Epithelial cell of esophagus (primary cell): ENCODE data around the gene RNASEH2B.

Experiments
- DNase-seq: peaks from one replicate; pipeline ENCODE4 v3.0.0; 2010; ENCODE audit warnings: low read depth
- H3K4me3 ChIP-seq: 2 replicates; pipeline ENCODE4 v1.5.1; 2011; ENCODE audit warnings: mild to moderate bottlenecking, low read length, control low read depth
- TF ChIP-seq, protein P1 (sequence below): IDR thresholded peaks from 2 replicates; pipeline ENCODE4 v1.5.1; 2011; ENCODE audit warnings: low read depth, mild to moderate bottlenecking, low read length, control low read depth, inconsistent platforms; ENCODE audit not compliant: insufficient read depth; ENCODE audit errors: missing control alignments

RNASEH2B gene

DNA sequence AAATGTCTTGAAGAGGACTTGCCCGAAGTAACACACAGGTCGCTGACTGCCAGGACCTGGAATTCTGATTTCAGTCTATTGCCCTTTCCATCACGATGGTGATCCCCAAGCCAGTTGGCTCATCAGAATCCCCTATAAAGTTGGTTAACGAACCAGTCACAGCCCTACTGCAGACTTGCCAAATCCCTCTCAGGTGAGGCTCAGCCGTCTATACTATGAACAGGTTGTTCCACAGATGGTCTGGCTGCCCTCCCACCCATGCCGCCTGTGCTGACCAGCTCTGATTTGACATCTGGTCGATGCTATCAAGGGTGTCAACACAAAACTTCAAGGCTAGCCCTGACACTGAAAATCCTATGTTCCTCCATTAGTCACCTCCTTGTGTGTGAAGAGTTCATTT lies 90.0 kb downstream of the RNASEH2B start:
- peak; percentile 9 for DNase-seq
- TF ChIP-seq, protein P1, sequence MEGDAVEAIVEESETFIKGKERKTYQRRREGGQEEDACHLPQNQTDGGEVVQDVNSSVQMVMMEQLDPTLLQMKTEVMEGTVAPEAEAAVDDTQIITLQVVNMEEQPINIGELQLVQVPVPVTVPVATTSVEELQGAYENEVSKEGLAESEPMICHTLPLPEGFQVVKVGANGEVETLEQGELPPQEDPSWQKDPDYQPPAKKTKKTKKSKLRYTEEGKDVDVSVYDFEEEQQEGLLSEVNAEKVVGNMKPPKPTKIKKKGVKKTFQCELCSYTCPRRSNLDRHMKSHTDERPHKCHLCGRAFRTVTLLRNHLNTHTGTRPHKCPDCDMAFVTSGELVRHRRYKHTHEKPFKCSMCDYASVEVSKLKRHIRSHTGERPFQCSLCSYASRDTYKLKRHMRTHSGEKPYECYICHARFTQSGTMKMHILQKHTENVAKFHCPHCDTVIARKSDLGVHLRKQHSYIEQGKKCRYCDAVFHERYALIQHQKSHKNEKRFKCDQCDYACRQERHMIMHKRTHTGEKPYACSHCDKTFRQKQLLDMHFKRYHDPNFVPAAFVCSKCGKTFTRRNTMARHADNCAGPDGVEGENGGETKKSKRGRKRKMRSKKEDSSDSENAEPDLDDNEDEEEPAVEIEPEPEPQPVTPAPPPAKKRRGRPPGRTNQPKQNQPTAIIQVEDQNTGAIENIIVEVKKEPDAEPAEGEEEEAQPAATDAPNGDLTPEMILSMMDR = no peak
- H3K4me3 ChIP-seq = no peak overlapping the region

DNA sequence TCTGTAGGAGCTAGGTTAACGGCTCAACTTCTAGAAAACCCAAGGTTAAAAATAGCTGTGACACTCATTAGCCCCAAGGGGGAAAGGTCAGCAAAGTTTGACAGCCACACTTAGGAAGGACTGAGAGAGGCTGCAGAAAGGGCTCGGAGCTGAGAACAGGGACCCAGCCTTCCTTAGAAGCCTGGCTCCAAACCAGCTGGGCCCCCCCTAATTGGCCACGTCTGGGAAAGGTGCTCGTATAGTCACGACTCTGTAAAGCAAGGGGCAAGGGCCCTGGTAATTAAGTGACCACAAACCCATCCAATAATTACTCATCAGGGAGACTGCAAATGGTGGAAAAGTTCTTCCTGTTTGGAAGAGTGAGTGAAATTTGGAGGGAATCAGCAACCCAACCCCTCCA lies 90.5 kb downstream of the RNASEH2B start:
- no peak for DNase-seq
- H3K4me3 ChIP-seq = no peak overlapping the region
- TF ChIP-seq, protein P1 = no peak

DNA sequence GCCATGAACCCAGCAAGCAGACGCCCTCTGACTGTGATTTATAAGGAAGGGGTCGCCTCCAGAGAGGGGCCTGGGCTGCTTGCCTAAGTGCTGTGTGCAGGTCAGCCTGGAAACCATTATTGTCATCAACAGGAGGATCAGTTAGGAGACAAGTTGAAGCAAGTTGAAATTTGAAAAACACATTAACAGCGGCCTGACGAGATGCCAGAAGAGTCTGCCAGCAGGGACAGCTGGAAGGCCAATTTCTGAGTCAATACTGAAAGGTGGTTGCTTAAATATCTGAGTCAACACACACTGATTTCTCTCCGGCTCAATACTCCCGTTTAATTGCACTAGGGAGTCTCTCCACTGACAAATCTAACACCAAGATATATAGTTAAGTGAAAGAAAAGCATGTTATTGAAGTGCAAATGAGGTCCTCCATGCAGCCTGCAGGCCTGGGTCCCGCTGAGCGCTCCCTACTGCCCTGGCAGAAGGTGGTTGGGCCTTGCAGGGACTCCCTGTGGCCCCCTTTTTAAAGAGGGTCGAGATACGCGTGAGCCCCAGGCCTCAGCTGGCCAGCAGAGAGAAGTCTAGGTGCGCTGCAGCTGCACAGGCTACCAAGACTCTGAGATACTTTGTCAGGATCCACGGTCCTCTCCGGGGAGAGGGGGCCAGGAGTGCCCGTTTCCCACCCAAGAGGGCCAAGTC lies 91.1 kb downstream of the RNASEH2B start:
- H3K4me3 ChIP-seq = no peak overlapping the region
- peak; percentile 96 for DNase-seq
- TF ChIP-seq, protein P1 = no peak

GRCh38 chr13:51001335-51001734 lies 91.7 kb downstream of the RNASEH2B start:
- no peak for DNase-seq
- no peak overlapping the region for H3K4me3 ChIP-seq
- TF ChIP-seq, protein P1 = no peak

DNA sequence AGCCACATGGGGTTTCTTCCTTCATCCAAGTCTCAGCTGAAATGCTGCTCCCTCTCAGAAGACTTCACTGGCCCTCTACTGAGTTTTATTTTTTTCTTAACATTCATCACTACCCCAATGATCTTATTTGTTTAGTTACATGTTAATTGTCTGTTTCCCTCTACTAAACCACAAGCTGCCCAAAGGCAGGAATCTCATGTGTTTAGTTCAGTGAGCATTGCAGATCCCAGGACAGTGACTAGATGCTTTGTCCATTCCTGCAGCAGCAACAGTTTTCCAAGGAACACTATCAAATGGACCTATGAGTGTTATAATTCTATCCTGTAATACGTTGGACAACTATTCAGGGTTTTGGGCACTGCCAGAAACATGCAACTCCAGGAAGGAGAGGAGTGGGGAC lies 93.1 kb downstream of the RNASEH2B start:
- H3K4me3 ChIP-seq = no peak overlapping the region
- TF ChIP-seq, protein P1 = no peak
- no peak for DNase-seq

DNA sequence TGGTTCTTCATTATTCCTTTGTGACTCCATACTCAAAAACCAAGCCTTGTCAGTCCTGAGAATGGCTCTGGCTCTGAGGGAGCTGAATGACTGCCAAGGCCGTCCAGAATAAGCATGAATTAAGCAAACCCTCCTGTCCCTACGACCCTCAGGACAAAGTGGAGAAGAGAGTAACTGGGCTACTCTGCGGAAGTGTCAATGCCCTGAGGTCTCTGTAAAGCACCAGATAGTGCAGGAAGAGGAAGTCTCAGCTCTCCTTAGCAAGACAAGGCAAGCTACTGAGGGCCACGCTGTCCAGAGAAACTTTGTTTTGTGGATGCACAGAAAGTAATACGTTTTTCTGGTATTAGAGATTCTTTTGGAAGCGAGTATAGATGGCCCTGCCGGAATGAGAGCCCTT lies 94.1 kb downstream of the RNASEH2B start:
- H3K4me3 ChIP-seq = no peak overlapping the region
- TF ChIP-seq, protein P1 = no peak
- no peak for DNase-seq
